ENCODE results near the gene PTPDC1.

The PTPDC1 gene

DNA sequence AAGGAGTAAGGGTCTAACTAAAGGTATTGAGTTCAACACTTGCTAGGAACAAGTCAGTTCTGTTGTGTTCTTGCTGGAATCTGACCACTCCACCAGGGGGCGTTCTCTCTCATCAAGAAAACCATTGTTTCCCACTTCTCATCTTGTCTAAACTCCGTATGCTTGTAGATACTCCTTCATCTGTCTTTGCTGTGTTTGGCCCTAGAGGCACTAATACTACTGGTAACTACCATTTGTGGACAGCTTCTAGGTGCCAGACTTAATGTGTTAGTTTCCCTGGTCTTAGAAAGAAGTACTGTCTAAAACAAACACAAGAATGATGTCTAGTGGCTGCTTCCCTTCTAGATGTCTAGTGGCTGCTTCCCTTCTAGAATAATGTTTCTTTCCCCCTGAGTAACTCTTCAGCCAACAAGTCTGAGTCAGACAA is 18.7 kb upstream of the PTPDC1 start:
- no peak overlapping the region for H3K9ac ChIP-seq (ENCODE audit: low read length)
- H4K12ac ChIP-seq (ENCODE audit: low read depth, low read length), result no peak overlapping the region
- no peaks in the 10 kb centered on the region for H3K79me2 ChIP-seq (ENCODE audit: control insufficient read depth, insufficient read depth, low read length, poor library complexity)
- H3K27me3 ChIP-seq (ENCODE audit: insufficient read depth, low read length), result no peaks in the 10 kb centered on the region
- no peak overlapping the region for H3K4ac ChIP-seq (ENCODE audit: low read depth, low read length)
- peaks cover 0 to 2% of the 10 kb centered on the region in 2 experiments for H3K36me3 ChIP-seq (ENCODE audit: control insufficient read depth in 1 of 2, insufficient read depth in 2 of 2, low read length in 2 of 2)
- DNase-seq, result peak; percentile 54 to 87
- no peak overlapping the region for H3K27ac ChIP-seq (ENCODE audit: low read depth, low read length)
- H3K9me3 ChIP-seq (ENCODE audit: insufficient read depth, low read depth, low read length), result peaks cover 7% of the 10 kb centered on the region
- no peak overlapping the region for H3K4me2 ChIP-seq (ENCODE audit: low read length)
- no peak overlapping the region for H2BK120ac ChIP-seq (ENCODE audit: insufficient read depth, low read length, poor library complexity)
- H2BK5ac ChIP-seq (ENCODE audit: low read depth, low read length, poor library complexity), result no peak overlapping the region
- H2AFZ ChIP-seq (ENCODE audit: insufficient read depth, low read length, poor library complexity), result no peak overlapping the region
- H2BK12ac ChIP-seq (ENCODE audit: low read length), result no peak overlapping the region
- H3K79me1 ChIP-seq (ENCODE audit: low read length), result no peaks in the 10 kb centered on the region
- no peak overlapping the region for H3K14ac ChIP-seq (ENCODE audit: low read length)
- H3K4me3 ChIP-seq (ENCODE audit: low read depth, low read length), result no peak overlapping the region
- no peak overlapping the region for H2AK5ac ChIP-seq (ENCODE audit: low read length)
- no peak overlapping the region for H3K23ac ChIP-seq (ENCODE audit: low read length)
- no peak overlapping the region for H3K18ac ChIP-seq (ENCODE audit: low read length)
- no peak overlapping the region for H4K8ac ChIP-seq (ENCODE audit: low read depth, low read length)
- WGBS (ENCODE audit: extremely low coverage, insufficient coverage, insufficient read length), result no CpG with 5 or more reads among the region's 2 CpGs
- H3K4me1 ChIP-seq (ENCODE audit: control insufficient read depth in 1 of 2, insufficient read depth in 2 of 2, low read length in 2 of 2), result no peaks in the 10 kb centered on the region
- no peak overlapping the region for H4K91ac ChIP-seq (ENCODE audit: low read depth, low read length)

DNA sequence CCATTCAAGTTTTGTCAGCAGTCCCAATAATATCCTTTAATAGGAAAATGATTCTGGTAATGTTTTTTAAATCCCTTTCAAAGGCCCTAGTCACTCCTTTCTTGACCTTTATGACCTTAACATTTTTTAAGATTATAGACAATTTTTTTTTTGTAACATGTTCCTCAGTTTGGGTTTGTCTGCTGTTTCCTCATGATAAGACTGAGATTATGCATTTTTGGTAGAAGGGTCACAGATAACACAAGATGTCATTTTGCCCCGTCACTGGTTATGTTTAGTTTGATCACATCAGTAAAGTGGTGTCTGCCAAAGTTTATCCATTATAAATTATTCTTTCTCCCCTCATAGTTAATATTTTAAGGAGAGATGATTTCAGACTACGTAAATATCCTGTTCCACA is 16.0 kb upstream of the PTPDC1 start:
- H3K36me3 ChIP-seq (ENCODE audit: control insufficient read depth in 1 of 2, insufficient read depth in 2 of 2, low read length in 2 of 2), result no peaks in the 10 kb centered on the region
- no peak overlapping the region for H2BK12ac ChIP-seq (ENCODE audit: low read length)
- H3K4ac ChIP-seq (ENCODE audit: low read depth, low read length), result no peak overlapping the region
- no peak overlapping the region for H3K4me2 ChIP-seq (ENCODE audit: low read length)
- no peaks in the 10 kb centered on the region for H3K4me1 ChIP-seq (ENCODE audit: control insufficient read depth in 1 of 2, insufficient read depth in 2 of 2, low read length in 2 of 2)
- H2BK5ac ChIP-seq (ENCODE audit: low read depth, low read length, poor library complexity), result no peak overlapping the region
- H3K79me1 ChIP-seq (ENCODE audit: low read length), result no peaks in the 10 kb centered on the region
- no peaks in the 10 kb centered on the region for H3K27me3 ChIP-seq (ENCODE audit: insufficient read depth, low read length)
- no CpG with 5 or more reads among the region's 2 CpGs for WGBS (ENCODE audit: extremely low coverage, insufficient coverage, insufficient read length)
- no peak overlapping the region for H3K4me3 ChIP-seq (ENCODE audit: low read depth, low read length)
- H2AFZ ChIP-seq (ENCODE audit: insufficient read depth, low read length, poor library complexity), result no peak overlapping the region
- H3K23ac ChIP-seq (ENCODE audit: low read length), result no peak overlapping the region
- no peak overlapping the region for H4K8ac ChIP-seq (ENCODE audit: low read depth, low read length)
- H3K14ac ChIP-seq (ENCODE audit: low read length), result no peak overlapping the region
- no peak overlapping the region for H2BK120ac ChIP-seq (ENCODE audit: insufficient read depth, low read length, poor library complexity)
- H4K12ac ChIP-seq (ENCODE audit: low read depth, low read length), result no peak overlapping the region
- H3K9ac ChIP-seq (ENCODE audit: low read length), result no peak overlapping the region
- H2AK5ac ChIP-seq (ENCODE audit: low read length), result no peak overlapping the region
- H3K79me2 ChIP-seq (ENCODE audit: control insufficient read depth, insufficient read depth, low read length, poor library complexity), result no peaks in the 10 kb centered on the region
- H3K9me3 ChIP-seq (ENCODE audit: insufficient read depth, low read depth, low read length), result no peaks in the 10 kb centered on the region
- no peak overlapping the region for H3K27ac ChIP-seq (ENCODE audit: low read depth, low read length)
- no peak overlapping the region for H3K18ac ChIP-seq (ENCODE audit: low read length)
- DNase-seq, result no peak
- H4K91ac ChIP-seq (ENCODE audit: low read depth, low read length), result no peak overlapping the region

- Histone ChIP-seq H3K18ac (ENCODE audit: low read length) (no peak overlapping the region), H3K4me3 (ENCODE audit: low read depth, low read length) (no peak overlapping the region), H3K36me3 (ENCODE audit: control insufficient read depth in 1 of 2, insufficient read depth in 2 of 2, low read length in 2 of 2) (peaks cover 0 to 4% of the 10 kb centered on the region in 2 experiments), H3K9me3 (ENCODE audit: insufficient read depth, low read depth, low read length) (no peaks in the 10 kb centered on the region), H3K27ac (ENCODE audit: low read depth, low read length) (no peak overlapping the region), H3K9ac (ENCODE audit: low read length) (no peak overlapping the region), H2BK12ac (ENCODE audit: low read length) (no peak overlapping the region), H3K27me3 (ENCODE audit: insufficient read depth, low read length) (no peaks in the 10 kb centered on the region), H4K12ac (ENCODE audit: low read depth, low read length) (no peak overlapping the region), H3K79me1 (ENCODE audit: low read length) (no peaks in the 10 kb centered on the region), H3K79me2 (ENCODE audit: control insufficient read depth, insufficient read depth, low read length, poor library complexity) (no peaks in the 10 kb centered on the region), H2BK120ac (ENCODE audit: insufficient read depth, low read length, poor library complexity) (no peak overlapping the region), H2BK5ac (ENCODE audit: low read depth, low read length, poor library complexity) (no peak overlapping the region), H3K4ac (ENCODE audit: low read depth, low read length) (no peak overlapping the region), H3K23ac (ENCODE audit: low read length) (no peak overlapping the region), H3K4me2 (ENCODE audit: low read length) (no peak overlapping the region), H4K91ac (ENCODE audit: low read depth, low read length) (no peak overlapping the region), H2AFZ (ENCODE audit: insufficient read depth, low read length, poor library complexity) (no peak overlapping the region), H4K8ac (ENCODE audit: low read depth, low read length) (no peak overlapping the region), H3K14ac (ENCODE audit: low read length) (no peak overlapping the region), H3K4me1 (ENCODE audit: control insufficient read depth in 1 of 2, insufficient read depth in 2 of 2, low read length in 2 of 2) (no peaks in the 10 kb centered on the region), H2AK5ac (ENCODE audit: low read length) (no peak overlapping the region)
- WGBS (ENCODE audit: extremely low coverage, insufficient coverage, insufficient read length), result no CpG with 5 or more reads among the region's 1 CpG
- DNase-seq, result no peak
Observed at GRCh38 chr9:94076557-94076956, 7.7 kb upstream of the PTPDC1 start.

- Histone ChIP-seq H3K27ac (ENCODE audit: low read depth, low read length) (no peak overlapping the region), H2BK5ac (ENCODE audit: low read depth, low read length, poor library complexity) (no peak overlapping the region), H3K4me3 (ENCODE audit: low read depth, low read length) (no peak overlapping the region), H2BK120ac (ENCODE audit: insufficient read depth, low read length, poor library complexity) (no peak overlapping the region), H3K36me3 (ENCODE audit: control insufficient read depth in 1 of 2, insufficient read depth in 2 of 2, low read length in 2 of 2) (peaks cover 0 to 4% of the 10 kb centered on the region in 2 experiments), H2AFZ (ENCODE audit: insufficient read depth, low read length, poor library complexity) (no peak overlapping the region), H3K18ac (ENCODE audit: low read length) (no peak overlapping the region), H3K4me2 (ENCODE audit: low read length) (no peak overlapping the region), H3K14ac (ENCODE audit: low read length) (no peak overlapping the region), H3K4me1 (ENCODE audit: control insufficient read depth in 1 of 2, insufficient read depth in 2 of 2, low read length in 2 of 2) (no peaks in the 10 kb centered on the region), H3K9me3 (ENCODE audit: insufficient read depth, low read depth, low read length) (no peaks in the 10 kb centered on the region), H4K8ac (ENCODE audit: low read depth, low read length) (no peak overlapping the region), H4K91ac (ENCODE audit: low read depth, low read length) (no peak overlapping the region), H2BK12ac (ENCODE audit: low read length) (no peak overlapping the region), H3K9ac (ENCODE audit: low read length) (no peak overlapping the region), H2AK5ac (ENCODE audit: low read length) (no peak overlapping the region), H3K27me3 (ENCODE audit: insufficient read depth, low read length) (no peaks in the 10 kb centered on the region), H3K23ac (ENCODE audit: low read length) (no peak overlapping the region), H4K12ac (ENCODE audit: low read depth, low read length) (no peak overlapping the region), H3K79me2 (ENCODE audit: control insufficient read depth, insufficient read depth, low read length, poor library complexity) (no peaks in the 10 kb centered on the region), H3K4ac (ENCODE audit: low read depth, low read length) (no peak overlapping the region), H3K79me1 (ENCODE audit: low read length) (no peaks in the 10 kb centered on the region)
- WGBS (ENCODE audit: extremely low coverage, insufficient coverage, insufficient read length), result no CpG with 5 or more reads among the region's 2 CpGs
- no peak for DNase-seq
Observed at GRCh38 chr9:94078086-94078485, 6.2 kb upstream of the PTPDC1 start.

Measured in trophoblast cell (in vitro differentiated cells and primary cell).